ENCODE measurements around the gene ZNF556. TPM values are rescaled to one million over a fixed set of nuclear protein-coding genes. Genes with fewer than 3 reads are reported as not detected.
"Not testable (repeated sequence)": the region's sequence is repeated elsewhere in the genome, so short reads cannot be mapped to it uniquely, and the experiment has no call there.

The ZNF556 gene
- polyA plus RNA-seq, 1 donor, result 45.1 TPM

- DNase-seq, result no peak
Measured at GRCh38 chr19:2853015-2853606, 14.0 kb upstream of the ZNF556 start.

- DNase-seq, result no peak
Measured at GRCh38 chr19:2854849-2855248, 12.3 kb upstream of the ZNF556 start.

GRCh38 chr19:2856457-2857050, 10.6 kb upstream of the ZNF556 start:
- DNase-seq, result no peak

GRCh38 chr19:2858864-2859263, 8.3 kb upstream of the ZNF556 start:
- DNase-seq, result no peak

- no peak for DNase-seq
Measured at GRCh38 chr19:2863816-2864215, 3.3 kb upstream of the ZNF556 start.

GRCh38 chr19:2865334-2866100, 1.6 kb upstream of the ZNF556 start:
- DNase-seq, result no peak

GRCh38 chr19:2866495-2867024, 575 bp upstream of the ZNF556 start:
- no peak for DNase-seq

- no peak for DNase-seq
Measured at GRCh38 chr19:2869618-2870017, 2.5 kb downstream of the ZNF556 start.

GRCh38 chr19:2872175-2872574, 5.0 kb downstream of the ZNF556 start:
- DNase-seq, result not testable (repeated sequence)

GRCh38 chr19:2877398-2878331, 10.5 kb downstream of the ZNF556 start:
- DNase-seq, result no peak

- DNase-seq, result no peak
Measured at GRCh38 chr19:2883686-2884439, 16.7 kb downstream of the ZNF556 start.

- no peak for DNase-seq
Measured at GRCh38 chr19:2885736-2886135, 18.6 kb downstream of the ZNF556 start.

GRCh38 chr19:2887391-2887914, 20.3 kb downstream of the ZNF556 start:
- peak; percentile 47 for DNase-seq

GRCh38 chr19:2888731-2889224, 21.6 kb downstream of the ZNF556 start:
- no peak for DNase-seq

- DNase-seq, result not testable (repeated sequence)
Measured at GRCh38 chr19:2890531-2890930, 23.4 kb downstream of the ZNF556 start.

GRCh38 chr19:2896694-2897093, 29.6 kb downstream of the ZNF556 start:
- no peak for DNase-seq

- peak; percentile 99 for DNase-seq
Measured at GRCh38 chr19:2900296-2901252, 33.4 kb downstream of the ZNF556 start, which contains the start of gene ZNF57. Gene ZNF57 (plus strand): TSS chr19:2900928. CDS start chr19:2901046, 118 bp downstream.

GRCh38 chr19:2902590-2903218, 35.6 kb downstream of the ZNF556 start:
- DNase-seq, result no peak

GRCh38 chr19:2903326-2903725, 36.2 kb downstream of the ZNF556 start:
- not testable (repeated sequence) for DNase-seq

Measured in hindlimb muscle (tissue), 1 donor.